Measurements from ENCODE around the gene SP6.

SP6 gene

DNA sequence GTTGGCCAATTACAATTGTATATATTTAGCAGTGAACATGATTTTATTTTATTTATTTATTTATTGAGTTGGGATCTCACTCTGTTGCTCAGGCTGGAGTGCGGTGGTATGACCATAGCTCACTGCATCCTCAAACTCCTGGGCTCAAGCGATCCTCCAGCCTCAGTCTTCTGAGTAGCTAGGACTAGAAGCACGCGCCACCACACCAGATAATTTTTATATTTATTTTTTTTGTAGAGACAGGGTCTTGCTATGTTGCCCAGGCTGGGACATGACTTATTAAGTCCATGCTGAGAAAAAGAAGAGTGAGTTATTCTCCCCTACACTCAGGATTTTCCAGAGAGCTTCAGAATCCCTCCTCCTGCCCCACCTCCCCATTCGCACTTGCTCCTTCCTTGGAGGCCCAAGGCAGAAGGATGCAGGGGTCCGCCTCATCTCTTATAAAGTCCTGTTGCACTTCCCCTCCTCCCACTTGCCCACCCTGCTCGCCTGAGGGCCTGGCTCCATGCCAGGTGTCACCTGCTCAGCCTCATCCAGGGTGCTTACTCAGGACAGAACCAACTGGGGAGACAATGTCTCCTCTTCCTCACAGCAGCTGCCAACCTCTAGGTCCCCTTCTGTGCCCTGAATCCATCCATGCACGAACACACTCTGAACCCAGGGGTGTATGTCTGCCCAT is 29.0 kb upstream of the SP6 start:
- DNase-seq (ENCODE audit: low read depth, low spot score) = no peak

DNA sequence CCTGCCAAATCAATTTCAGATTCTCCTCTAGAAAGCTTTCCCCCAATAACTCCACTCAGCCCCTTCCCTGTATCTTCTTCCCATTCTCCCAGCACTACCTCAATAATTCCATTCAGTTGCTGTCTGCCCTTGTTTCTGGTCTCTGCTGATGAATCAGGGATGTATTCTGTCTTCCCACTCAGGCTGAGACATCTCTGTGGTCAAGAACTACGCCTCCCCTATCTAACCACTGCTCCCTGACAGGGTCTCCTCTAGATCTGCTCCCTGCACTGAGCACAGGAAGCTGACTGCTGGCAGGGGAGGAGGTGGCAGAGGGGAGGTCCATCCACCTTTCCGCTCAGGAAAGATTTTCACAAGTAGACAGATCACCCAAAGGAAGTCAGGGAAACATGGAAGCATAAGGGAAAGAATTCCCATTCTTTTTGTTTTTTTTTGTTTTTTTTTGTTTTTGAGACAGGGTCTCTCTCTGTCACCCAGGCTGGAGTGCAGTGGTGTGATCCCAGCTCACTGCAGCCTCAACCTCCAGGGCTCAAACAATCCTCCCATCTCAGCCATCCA is 28.1 kb upstream of the SP6 start:
- no peak for DNase-seq (ENCODE audit: low read depth, low spot score)

DNA sequence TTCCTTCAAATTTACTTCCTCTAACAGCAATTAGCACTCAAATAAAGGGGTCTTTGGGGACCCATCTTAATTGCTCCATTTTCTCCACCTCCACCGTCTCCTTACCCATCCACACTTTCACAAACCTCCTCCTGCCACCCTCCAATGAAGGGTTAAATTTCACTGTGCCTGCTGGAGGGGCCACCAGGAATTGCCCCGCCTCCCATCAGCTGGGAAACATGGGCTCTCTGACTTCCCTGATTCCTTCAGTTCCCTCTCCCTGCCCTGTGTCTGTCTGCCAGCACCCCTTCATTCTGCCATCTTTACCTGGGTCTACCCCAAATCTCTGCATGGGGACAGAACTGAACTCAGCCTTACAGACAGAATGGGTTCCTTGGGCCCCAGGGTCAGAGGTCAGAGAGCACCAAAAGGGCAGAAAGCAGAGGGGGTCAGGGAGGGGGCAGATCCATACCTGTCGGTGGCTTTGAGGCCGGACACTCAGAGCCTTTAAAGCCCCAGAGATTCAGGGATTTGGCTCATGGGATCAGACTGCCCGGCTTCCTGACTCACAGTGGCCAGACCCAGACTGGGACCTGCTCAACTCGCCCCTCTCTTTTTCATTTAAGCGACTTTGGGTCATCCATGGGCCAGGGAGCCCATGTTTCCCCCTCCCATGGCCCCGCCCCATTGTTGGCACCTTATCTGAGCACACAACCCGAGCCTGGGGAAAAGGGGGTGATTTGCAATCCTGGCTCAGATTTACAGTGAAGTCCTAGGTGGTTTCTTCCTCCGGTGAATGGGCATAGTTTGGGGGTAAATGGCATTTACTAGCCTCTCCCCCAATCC is 27.5 kb upstream of the SP6 start:
- DNase-seq (ENCODE audit: low read depth, low spot score) = no peak

DNA sequence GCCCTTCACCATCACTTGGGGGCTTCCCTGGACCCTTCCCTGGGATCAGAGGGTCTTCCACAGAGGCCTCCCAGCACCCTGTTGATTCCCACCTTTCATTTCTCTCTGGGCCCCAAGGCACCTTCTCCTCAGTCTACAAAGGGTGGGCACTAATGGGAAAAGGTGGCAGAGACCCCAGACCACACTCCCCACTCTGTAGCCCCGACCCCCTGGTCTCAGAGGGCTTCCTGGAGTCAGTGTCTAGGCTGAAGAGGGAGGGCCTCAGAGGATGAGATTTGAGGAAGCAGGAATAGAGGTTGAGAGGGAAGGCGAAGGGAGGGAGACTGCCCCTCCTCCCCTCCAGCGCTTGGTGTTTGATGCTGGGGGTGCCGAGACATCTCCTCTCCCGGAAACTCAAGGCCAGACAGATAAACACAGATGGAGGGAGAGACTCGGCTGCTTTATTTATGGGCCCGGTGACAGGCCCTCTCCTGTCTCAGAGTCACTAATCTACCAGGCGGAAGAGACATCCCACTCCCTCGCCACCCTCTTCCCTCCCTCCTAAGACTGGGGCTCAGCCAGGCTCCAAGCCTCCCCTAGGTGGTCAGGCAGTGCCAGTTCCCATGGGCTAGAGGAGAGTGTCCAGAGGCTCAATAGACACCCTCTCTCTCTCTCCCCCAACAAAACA is 26.5 kb upstream of the SP6 start:
- DNase-seq (ENCODE audit: low read depth, low spot score) = no peak

DNA sequence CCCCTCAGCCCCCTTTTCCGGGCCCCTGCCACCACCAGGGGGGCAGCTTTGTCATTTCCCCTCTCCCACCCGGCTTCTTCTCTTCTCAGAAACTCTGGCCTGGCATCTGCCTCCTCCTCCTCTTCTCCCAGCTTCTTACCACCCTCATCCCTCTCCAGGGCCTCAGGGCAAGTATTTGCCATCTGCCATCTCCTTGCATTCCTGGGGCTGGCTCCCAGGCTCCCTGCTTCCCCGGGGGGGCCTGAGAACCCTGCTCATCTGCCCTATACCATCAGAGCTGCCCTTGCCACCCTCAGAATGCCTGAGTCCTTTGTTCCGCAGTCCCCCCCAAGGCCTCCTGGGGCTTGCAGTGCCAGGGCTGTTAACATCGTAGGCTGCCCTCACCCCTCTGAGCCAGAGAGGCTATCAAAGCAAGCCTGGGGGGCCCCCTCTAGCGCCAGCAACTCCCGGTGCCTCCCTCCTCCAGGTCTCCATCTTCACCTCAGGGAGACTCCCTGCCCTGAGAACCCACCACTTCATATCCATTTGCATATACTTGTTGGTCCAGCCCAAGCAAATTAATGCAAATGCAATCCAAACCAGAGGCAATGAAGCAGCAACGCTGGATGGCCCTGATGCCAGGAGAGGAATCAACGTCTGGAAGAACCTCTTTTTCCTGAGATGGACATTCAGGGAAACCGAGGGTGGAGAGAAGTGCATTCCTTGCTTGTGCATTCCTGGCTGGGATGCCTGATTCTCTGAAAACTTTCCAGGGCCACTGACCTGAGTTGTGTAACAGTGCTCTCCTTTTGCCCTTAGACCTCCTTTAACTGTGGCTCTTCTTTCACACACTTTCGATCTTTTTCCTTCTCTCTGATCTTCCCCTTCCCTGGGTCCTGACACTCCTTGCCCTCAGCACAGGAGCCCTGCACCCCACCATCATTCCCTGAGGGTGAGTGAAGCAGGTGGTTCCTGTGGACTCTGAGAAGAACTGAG is 24.3 kb upstream of the SP6 start:
- DNase-seq (ENCODE audit: low read depth, low spot score) = no peak

DNA sequence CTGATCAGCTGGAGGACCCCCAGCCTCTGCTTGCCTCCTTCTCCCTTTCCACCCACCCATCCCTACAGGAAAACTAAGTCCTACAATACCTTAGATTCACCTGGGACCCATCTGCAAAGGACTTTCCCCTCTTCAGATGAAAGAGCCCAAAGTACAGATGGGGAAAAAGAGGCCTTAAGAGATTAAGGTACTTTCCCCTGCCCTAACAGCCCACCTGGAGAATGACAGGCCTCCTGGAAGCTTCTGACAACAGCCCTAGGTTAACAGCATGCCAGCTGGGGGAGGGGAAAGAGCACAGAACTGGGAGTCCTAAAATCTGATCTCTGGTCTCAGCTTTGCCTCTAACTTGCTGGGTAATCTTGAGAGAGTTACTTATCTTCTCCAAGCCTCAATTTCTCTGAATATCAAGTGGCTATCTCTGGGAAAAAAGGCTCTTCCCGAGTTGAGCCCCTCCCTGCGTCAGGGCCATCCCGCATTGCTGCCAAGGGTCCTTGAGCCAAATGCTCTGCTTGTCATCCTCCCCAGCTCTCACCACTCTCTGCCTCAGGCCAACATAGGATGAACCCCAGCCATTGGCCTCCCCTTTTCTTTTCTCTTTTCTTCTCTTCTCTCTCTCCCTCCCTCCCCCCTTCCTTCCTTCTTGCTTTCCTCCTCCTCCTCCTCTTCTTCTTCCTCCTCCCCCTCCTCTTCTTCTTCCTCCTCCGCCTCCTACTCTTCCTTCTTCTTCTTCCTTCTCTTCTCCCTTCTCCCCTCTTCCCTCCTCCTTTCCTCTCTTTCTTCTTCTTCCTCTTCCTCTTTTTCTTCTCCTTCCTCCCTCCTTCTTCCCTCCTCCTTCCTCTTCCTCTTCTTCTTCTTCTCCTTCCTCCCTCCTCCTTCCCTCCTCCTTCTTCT is 22.5 kb upstream of the SP6 start:
- no peak for DNase-seq (ENCODE audit: low read depth, low spot score)

DNA sequence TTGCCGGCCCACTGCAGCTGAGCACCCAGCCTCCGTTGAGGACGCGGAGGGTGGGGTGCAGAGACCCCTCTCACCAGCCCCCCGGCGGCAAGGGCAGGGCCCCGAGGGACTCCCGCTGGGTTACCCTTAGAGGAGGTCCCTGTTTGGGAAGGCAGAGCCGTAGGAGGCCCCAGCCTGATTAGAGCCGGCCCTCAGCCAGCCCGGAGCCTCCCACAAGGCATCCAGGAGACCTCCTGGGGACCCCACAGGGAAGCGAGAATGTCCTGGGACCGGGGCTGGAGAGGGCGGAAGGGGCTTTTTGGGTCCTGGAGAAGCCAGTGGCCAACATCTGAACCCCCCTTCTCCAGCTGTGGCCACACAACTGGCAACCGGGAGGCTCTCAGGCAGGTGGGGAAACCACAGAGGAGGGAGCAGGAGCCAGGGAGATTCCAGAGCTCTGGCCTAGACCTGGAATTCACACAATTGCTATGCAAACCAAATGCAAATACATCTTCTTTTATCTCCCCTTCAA is 21.7 kb upstream of the SP6 start:
- no peak for DNase-seq (ENCODE audit: low read depth, low spot score)

DNA sequence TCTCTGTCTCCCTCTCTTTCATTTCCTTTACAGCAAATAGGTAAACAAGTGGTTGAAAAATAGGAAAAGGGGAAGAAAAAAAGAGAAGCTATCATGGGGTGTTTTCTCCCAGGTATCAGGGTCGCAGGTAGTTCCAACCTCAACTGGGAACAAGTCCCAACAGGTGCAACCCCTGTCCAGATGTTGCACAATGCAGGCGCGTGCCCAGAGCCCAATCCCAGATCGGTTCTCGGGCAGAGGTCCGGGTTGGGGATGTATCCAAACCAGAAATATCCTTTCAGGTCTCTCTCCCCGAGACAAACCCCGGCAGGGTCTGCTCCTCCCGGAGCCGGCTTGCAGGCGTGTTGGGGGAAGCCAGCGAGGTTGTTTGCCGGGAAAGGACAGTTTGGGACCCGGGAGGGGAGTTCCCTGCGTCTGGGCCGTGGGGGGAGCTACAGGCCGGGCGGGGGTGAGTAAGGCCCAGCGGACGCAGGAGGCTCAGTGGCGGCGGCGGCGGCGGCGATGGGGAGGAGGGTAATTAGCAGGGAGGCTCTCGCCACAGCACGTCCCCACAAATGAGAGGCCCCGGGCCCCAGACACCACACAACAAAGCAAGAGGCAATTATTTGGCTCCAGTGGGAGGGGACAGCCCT is 21.2 kb upstream of the SP6 start:
- DNase-seq (ENCODE audit: low read depth, low spot score) = no peak

DNA sequence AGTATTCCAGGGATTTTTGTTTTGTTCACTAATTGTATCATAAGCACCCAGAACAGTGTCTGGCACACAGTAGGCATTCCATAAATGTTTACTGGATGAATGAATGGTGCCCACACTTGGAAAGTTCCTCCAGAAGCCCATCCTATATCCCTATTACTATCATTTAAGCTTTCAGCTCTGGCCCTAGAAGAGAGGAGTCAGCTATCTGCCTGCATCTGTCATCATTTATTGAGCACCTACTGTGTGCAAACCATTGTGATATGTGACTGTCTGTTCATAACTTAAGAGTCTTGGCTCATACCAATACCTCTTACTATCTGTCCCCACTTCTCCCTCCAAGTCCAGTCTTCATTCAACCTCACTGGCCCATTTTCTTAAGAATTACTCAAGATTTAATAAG is 20.1 kb upstream of the SP6 start:
- DNase-seq (ENCODE audit: low read depth, low spot score) = no peak

DNA sequence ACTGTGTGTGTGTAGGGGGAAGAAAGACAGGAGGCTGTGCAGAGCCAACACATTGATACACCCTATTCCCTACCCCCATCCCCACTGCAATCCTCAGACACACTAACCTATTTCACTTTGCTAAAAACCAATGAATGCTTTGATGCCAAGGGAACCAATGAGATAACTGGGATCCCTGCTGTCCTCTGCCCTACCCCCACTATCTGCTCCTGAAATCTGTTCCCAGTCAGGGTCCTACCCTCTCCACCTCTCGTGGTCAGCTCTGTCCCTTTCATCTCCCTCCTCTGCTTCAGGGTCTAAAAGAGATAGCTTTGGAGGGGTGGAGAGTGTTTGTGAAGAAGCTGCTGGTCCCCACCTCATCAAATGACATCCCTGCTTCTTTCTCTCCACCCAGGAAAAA is 19.1 kb upstream of the SP6 start:
- DNase-seq (ENCODE audit: low read depth, low spot score) = no peak

DNA sequence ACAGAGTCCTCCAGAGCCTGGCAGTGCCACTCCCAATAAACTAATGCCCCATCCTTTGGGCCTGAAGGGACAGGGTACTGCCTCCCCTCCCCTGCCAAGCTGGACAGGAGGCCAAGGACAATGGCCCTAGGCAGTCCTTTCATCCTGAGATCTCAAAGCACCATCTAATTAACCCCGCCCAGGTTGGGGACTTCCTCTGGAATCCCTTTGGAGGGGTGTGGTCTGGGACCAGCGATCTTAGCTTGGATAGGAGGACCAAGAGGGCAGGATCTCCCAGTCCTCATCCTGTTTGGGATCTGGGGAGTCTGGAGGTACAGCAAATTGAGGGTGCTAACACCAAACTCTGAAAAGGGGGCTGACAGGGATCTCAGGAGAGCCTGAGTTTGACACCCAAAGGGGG is 18.2 kb upstream of the SP6 start:
- no peak for DNase-seq (ENCODE audit: low read depth, low spot score)

DNA sequence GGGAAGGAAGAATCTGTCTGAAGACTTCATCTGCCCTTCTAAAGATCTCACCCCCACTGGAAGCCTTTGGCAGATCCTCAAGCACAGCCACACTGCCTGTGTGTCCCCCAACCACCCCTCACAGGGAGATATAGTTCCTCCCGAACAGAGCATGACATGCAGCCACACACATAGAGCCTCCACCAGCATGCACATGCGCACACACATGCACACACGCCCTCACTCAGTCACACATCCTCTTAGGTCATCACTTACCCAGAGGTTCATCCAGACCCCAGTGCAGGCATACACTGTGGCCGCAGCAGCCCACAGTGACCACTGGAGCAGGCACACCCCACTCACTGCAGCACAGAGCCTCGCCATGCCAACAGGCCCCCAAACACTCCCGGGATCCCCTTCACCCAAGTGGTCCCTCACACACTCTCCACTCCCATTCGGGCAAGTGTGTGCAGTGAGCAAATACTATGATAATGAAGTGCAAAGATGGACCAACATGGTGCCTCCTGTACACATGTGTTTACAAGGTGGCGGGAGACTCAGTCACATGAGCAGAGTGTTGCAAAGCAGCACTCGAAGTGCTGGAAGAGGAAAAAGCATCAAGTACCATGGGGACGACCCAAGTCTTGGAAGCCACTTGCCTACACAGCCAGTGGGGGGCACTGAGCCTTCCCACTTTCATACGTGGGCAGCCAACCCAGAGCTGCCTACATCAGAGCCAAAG is 17.0 kb upstream of the SP6 start:
- DNase-seq (ENCODE audit: low read depth, low spot score) = no peak

DNA sequence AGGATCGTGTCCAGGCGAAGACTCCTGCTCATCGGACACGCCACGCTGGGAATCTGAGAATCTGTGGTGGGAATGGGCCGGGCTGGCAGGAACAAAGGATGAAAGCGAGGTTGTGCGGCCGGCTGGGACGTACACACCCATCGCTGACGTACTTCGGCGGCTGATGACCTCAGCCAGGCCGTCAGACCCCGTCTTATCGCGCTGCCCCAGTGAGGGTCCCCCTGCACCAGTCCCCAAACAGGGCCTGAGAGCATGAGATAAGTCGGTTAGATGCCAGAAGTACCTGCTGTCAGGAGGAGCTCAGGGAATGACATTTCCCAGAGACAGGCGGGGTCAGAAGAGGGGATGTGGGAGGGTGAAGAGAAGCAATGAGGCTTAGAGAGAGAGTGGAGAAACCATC is 16.0 kb upstream of the SP6 start:
- DNase-seq (ENCODE audit: low read depth, low spot score) = no peak

DNA sequence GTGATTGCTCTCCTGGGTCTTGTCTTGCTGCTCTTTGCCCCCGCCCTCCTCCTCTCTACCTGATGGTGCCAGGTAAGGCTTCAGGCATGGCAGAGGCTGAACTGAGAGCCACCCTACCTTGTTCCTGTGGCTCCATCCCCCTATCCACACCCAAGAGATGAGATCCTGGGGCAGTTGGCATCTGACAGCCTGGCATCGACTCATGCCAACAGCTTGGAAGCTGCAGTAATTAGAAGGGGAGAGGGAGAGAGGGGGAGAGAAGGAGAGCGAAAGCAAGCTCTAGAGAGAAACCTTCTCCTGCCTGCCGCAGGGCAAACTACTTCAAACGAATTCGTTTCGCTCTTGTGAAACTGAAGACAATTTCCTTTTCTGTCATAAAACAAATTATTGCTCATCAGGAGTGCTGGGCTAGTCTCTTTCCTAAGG is 13.8 kb upstream of the SP6 start:
- no peak for DNase-seq (ENCODE audit: low read depth, low spot score)

DNA sequence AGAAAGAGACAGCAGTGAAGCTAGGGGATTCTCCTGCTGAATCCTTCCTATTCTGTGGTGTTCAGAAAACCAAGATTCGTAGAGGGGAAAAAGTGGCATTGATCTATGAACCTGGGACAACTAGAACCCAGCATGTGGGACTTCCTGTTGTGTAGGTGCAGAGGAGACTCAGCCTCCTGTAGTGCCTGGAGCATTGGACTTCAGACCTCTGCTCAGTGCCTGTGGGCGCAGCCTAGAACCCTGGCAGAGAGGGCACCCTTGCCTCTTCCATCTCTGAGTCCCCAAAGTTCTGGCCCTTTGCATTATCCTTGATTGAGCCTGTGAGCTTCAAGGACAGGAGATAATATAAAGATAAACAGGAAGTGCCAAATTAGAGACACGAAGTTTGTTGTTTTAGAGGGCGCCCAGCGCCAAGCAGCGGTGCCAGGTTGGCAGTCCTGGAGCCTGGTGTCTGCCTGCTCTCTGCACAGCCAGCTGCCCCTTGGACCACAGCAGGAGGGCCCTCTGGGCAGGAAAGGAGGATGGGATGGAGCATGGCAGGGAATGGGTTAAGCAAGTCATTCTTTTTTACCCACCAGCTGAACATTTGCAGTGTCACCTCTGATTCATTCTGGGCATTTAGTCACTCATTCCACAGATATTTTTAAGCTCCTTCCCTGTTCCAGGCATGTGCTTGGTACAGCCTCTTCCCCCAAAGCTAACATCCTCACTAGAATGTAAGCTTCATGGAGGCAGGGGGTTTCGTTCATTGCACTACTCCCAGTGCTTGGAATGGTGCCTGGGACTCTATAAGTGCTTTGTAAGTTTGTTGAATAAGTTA is 11.9 kb upstream of the SP6 start:
- DNase-seq (ENCODE audit: low read depth, low spot score) = no peak

DNA sequence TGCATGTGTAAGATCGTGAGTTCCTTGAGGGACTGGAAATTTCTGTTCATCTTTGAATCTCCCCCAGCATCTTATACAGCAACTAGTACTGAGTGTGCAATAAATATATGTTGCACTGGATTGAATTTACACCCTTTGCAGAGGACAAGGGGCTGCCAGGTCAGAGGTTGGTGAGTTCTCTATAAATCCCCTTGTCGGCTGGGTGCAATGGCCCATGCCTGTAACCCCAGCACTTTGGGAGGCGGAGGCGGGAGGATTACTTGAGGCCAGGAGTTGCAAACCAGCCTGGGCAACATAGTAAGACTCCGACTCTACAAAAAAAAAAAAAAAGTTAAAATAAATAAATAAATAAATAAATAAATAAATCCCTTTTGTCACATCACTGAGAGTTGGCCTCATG is 9.4 kb upstream of the SP6 start:
- no peak for DNase-seq (ENCODE audit: low read depth, low spot score)

DNA sequence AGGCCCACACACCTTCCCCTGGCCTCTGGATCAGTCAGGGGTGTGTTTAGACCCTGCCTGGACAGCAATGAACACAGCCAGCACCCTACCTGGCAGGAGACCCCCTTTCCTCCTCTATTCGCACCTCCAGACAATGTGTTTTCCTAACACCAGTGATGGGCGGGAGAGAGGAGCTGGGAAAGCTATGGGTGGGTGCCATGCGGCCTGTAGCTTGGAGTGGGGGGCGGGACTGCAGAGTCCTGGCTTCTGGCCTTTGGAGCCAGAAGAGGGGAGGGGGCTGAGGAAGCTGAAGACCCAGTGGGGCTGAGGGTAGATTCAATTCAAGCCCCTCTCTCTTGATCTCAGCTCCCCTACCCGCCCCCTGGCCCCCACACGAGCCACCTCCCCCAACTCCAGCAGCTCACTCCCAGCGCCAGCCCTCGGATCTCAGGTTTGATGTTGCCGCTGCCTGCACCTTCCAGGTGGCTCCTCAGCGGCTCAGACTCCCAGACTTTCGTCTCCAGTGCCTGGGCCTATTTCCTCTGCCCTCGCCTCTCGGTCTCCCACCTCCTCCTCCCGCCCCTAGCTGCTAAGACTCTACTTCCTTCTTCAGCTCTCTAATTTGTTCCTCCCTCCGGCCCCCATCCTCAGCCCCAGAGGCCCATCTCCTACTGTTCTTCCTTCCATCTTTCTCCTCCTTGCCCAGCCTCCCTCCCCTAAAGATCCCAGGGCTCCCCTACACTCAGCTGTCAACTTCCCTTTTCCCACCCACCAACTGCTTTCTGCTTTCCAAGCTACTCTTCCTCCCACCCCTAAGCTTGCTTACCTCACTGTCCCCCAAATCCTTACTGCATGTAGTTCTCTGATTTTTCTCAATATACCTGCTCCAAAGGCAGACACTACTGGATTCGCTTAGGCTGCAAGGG is 6.8 kb upstream of the SP6 start:
- no peak for DNase-seq (ENCODE audit: low read depth, low spot score)

All from iPS DF 19.7 (cell line).